Activated naive CD8-positive, alpha-beta T cell treated with anti-CD3 and anti-CD28 coated beads, Interleukin-2, amount 50 U/mL, for 16 hours (primary cell): Measurements from ENCODE around the gene TCHHL1.

Experiments used
- DNase-seq: peaks from one replicate; pipeline ENCODE4 v3.0.0-alpha.2; 2020; ENCODE audit warnings: low read depth, low spot score

Gene TCHHL1

DNA sequence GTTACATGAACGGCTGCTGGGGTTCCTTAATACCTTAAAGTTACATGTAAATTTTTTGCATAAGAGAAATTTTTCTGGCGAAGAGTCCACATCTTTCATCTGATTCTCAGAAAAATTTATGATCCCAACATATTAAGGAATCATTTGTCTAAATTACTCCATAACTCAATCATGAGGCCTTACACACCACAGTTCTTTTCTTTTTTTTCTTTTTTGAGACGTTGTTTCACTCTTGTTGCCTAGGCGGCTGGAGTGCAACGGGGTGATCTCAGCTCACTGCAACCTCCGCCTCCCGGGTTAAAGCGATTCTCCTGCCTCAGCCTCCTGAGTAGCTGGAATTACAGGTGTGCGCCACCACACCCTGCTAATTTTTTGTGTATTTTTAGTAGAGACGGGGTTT lies 50.0 kb downstream of the TCHHL1 start:
- DNase-seq: no peak

DNA sequence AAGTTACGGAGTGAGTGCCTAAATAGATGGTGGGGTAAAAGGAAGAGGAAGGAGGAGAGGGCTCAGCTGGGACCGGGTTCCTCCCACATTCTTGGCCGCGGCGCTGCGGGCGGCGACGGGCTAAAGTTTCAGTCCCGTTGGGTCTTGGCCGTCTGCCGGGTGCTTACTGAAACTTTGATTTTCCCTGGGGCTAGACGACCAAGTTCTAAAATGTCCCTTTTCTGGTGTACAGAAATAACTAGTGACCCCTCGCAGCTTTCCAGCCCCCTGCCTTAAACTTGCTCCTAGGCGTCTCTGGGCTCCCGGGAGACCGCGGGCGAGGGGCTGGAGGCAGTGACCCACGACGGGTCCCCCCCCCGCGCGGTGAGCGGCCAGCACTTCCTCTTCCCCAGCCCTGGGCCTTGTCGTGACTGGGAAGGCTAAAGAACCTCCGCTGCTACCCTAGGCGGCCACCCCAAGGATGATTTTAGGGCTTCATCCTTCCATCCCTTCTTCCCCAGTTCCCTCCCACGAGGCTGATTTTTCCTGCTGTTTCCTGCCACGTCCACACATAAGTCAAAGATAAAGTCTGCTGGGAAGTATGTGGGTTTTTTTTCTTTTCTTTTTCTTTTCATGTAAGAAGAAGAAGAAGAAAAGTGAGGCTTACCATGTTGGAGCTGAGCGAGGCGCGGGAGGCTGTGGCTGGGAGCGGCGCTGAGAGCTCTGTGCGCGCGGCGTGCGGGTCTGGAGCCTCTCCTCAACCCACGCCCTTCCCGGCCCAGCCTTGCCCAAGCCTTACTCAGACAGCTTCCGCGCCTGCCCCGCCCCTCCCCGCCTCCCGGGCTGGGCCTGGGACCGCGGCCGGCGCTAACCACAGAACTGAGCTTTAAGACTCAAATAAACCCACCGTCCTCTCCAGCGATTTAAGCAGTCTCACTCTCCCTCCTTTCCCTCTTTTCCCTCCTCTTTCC lies 52.3 kb downstream of the TCHHL1 start, which contains the start of gene S100A11:
S100A11 (minus strand) TSS at position 738 of the 950 bp plus-strand sequence; CDS start at position 649, 89 bp downstream.
- peak; percentile 24 for DNase-seq

DNA sequence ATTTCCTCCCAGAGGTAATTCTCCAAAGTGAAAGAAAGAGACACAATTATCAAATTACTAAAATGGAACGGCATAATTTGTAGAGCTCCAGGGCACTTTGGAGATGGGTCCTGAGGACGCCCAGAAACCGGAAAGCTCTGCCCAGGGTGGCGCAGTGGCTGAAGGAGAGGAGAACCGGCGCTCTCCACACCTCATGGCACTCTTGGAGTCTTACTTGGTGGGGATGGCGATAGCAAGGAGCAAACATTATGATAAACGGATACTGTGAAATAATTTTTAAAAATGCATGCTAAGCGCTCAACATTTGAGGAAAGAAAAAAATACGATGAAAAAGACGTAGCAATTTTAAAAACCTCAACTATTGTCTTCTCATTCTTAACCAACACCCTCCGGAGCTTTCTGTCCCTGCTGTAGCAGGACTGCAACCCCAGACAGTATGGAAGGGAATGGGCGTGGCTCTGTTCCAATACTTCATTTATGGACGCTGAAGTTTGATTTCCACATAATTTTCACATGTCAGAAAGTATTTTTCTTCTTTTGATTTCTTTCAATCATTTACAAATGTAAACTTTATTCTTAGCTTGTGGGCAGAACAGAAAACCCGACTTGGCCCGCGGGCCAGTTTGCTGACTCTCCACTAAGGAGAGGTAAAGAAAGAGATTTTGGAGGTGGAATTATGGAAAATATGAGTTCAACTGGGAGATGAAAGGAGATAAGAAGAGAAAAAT lies 53.2 kb downstream of the TCHHL1 start:
- no peak for DNase-seq

DNA sequence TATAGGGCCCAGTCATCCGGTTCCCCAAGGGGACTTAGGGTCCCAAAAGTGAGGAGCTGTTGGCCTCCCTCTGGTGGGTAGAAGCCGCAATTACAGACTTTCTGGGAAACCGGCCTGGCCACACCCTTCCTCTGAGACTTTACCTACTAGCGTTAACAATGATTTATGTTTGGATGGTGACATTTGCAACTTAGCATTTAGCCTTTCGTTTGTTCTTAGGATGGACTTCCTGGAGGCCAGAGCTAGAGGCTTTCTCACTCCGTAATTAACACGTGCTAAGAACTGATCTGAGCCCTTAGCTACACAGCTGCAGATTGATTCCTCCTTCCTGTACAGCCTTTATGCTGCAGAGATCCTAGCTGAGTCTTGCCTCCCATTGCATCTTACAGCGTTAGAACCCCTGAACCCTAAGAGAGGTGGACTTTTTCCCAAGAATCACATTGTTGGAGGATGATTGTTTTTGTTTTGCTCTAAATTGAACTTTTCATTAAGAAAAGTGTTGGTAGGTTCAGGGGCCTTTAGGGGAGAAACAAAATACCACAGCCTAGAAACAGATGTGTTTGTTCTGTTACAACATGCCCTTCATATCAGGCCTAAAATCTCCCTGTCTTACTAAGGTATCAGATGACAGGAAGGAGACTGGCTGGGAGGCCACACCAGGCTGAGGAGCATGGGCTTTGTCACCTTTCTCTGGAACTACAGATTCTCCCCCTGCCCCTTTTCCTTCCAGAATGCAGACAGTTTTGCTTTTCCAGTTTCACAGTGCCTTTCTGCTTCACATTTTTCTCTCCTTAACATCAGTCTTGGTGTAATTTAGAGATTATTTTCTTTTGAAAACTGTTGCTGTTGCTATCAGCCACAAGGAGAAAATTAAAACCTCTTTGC lies 54.0 kb downstream of the TCHHL1 start:
- peak; percentile 16 for DNase-seq

DNA sequence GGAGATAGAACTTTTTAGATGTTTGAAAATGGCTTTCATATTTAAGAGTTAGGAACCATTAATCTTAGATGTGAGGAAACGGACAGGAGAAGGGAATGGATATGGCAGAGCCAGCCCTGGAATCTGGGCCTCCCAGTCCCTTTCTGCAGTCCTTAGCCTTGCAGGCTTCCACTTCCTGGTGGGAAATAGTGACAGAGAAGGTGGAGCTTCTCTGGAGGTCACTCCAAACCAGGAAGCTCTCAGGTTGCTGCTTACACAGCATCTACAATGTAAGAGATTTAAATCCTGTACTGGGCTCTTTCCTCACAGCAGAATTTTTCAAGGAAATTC lies 54.6 kb downstream of the TCHHL1 start:
- no peak for DNase-seq
